Effector memory CD8-positive, alpha-beta T cell (primary cell): ENCODE data around the gene TPRN.

ENCODE experiments used
- ATAC-seq: fragments of 150-1000 bp; cut with Tn5 transposase; replicated peaks from 2 replicates; pipeline ENCODE4 v1.10.0; 2021; ENCODE audit warnings: mild to moderate bottlenecking, moderate library complexity
- DNase-seq, 3 experiments: peaks; one replicate each; pipeline ENCODE4 v3.0.0; 2021
- H3K27ac Mint-ChIP-seq, 2 donors: one replicate each; pipeline ENCODE4 v1.8.0; 2022; ENCODE audit warnings: mild to moderate bottlenecking in 2 of 2, mixed read lengths in 2 of 2, moderate library complexity in 2 of 2
- H3K27me3 Mint-ChIP-seq, 2 donors: one replicate each; pipeline ENCODE4 v1.8.0; 2022; ENCODE audit warnings: mixed read lengths in 2 of 2
- H3K36me3 Mint-ChIP-seq: one replicate; pipeline ENCODE4 v1.8.0; 2022; ENCODE audit warnings: mild to moderate bottlenecking, moderate library complexity, mixed read lengths; ENCODE audit not compliant: insufficient read depth
- H3K4me1 Mint-ChIP-seq, 2 donors: one replicate each; pipeline ENCODE4 v1.8.0; 2022; ENCODE audit warnings: low read depth in 2 of 2, mixed read lengths in 2 of 2
- H3K4me3 Mint-ChIP-seq, 2 donors: one replicate each; pipeline ENCODE4 v1.8.0; 2022; ENCODE audit warnings: mild to moderate bottlenecking in 2 of 2, mixed read lengths in 2 of 2, moderate library complexity in 2 of 2
- H3K9me3 Mint-ChIP-seq, 2 donors: one replicate each; pipeline ENCODE4 v1.8.0; 2022; ENCODE audit warnings: mixed read lengths in 2 of 2

The TPRN gene

GRCh38 chr9:137147091-137147792 lies 53.3 kb downstream of the TPRN start:
- Mint-ChIP-seq H3K27me3 (peaks cover 9 to 33% of the 10 kb centered on the region in 2 donors), H3K27ac (no peak overlapping the region), H3K36me3 (no peaks in the 10 kb centered on the region), H3K9me3 (no peaks in the 10 kb centered on the region), H3K4me1 (no peaks in the 10 kb centered on the region), H3K4me3 (no peak overlapping the region)
- ATAC-seq (no peak), DNase-seq (no peak)

- DNase-seq = no peak
- no peaks in the 10 kb centered on the region for H3K9me3 Mint-ChIP-seq
- no peak for ATAC-seq
- no peaks in the 10 kb centered on the region for H3K4me1 Mint-ChIP-seq
- peaks cover 2% of the 10 kb centered on the region for H3K36me3 Mint-ChIP-seq
- peaks cover 14 to 41% of the 10 kb centered on the region in 2 donors for H3K27me3 Mint-ChIP-seq
- H3K4me3 Mint-ChIP-seq = no peak overlapping the region
- no peak overlapping the region for H3K27ac Mint-ChIP-seq
These were observed 54.0 kb downstream of the TPRN start for GRCh38 chr9:137146527-137146918.

GRCh38 chr9:137145731-137146526 lies 54.6 kb downstream of the TPRN start:
- Mint-ChIP-seq H3K27ac (no peak overlapping the region), H3K27me3 (peaks cover 14 to 46% of the 10 kb centered on the region in 2 donors), H3K9me3 (no peaks in the 10 kb centered on the region), H3K36me3 (peaks cover 2% of the 10 kb centered on the region), H3K4me1 (no peaks in the 10 kb centered on the region), H3K4me3 (no peak overlapping the region)
- no peak for ATAC-seq
- no peak for DNase-seq

- Mint-ChIP-seq H3K27me3 (peaks cover 31 to 68% of the 10 kb centered on the region in 2 donors), H3K9me3 (no peaks in the 10 kb centered on the region), H3K27ac (no peak overlapping the region), H3K4me3 (no peak overlapping the region), H3K4me1 (no peaks in the 10 kb centered on the region), H3K36me3 (peaks cover 6% of the 10 kb centered on the region)
- no peak for ATAC-seq
- no peak for DNase-seq
These were observed 57.1 kb downstream of the TPRN start for GRCh38 chr9:137143459-137143858.

GRCh38 chr9:137141976-137142936 lies 58.3 kb downstream of the TPRN start:
- DNase-seq = no peak
- peaks cover 9% of the 10 kb centered on the region for H3K36me3 Mint-ChIP-seq
- no peak overlapping the region for H3K4me3 Mint-ChIP-seq
- ATAC-seq = no peak
- no peaks in the 10 kb centered on the region for H3K9me3 Mint-ChIP-seq
- peaks cover 40 to 77% of the 10 kb centered on the region in 2 donors for H3K27me3 Mint-ChIP-seq
- H3K4me1 Mint-ChIP-seq = no peaks in the 10 kb centered on the region
- no peak overlapping the region for H3K27ac Mint-ChIP-seq
